ENCODE data around the gene KRT17.
A peak's percentile ranks its signal among the peaks of the same experiment; 100 is the strongest.

Gene KRT17

DNA sequence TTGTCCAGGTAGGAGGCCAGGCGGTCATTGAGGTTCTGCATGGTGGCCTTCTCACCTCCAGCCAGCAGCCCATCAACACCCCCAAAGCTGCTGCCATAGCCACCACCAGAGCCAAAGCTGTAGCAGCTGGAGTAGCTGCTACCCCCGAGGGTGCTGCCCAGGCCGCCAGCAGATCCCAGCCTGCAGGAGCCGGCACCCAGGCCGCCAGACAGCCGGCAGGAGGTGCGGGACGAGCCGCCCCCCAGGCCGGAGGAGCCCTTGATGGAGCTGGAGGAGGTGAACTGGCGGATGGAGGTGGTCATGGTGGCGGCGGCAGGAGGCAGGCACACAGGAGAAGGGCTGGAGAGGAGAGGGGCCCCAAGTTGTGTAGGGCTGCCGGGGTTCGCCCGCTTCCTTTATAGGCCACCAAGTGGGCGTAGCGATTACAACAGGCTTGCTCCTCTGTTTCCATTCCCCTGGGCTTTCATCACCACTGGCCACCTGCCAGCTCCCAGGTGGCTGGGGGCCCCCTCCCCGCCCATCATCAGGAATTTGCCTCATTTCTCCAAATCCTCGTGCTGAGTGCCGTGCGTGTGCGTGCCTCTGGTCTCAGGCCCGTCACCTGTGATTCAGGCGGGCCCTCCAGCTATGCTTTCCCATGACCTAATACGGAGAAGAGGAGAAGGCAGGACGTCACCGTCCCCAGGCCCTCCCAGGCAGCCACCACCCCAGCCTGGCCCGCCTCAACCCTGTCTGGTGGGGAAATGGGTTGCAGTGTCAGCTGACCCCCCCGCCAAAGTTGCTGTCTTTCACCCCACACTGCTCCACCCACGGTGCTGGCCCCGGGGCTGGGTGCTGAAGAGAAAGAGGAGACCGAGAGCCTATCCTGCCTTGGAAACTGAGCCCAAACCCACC, at the start of gene KRT17:
Gene KRT17, minus strand, starts transcription at position 368 of the 894 bp plus-strand sequence. Its CDS starts 66 bp downstream, at position 302.
- Histone ChIP-seq H3K4me1 (peaks cover 0 to 32% (median 11%) of the 10 kb centered on the region in 4 donors), H3K9me3 (no peaks in the 10 kb centered on the region), H3K27me3 (no peaks in the 10 kb centered on the region), H3K27ac (peak within 1 kb of the TSS in 1 of 2 donors; percentile 49), H3K36me3 (no peaks in the 10 kb centered on the region), H3K4me3 (no peak within 1 kb of the TSS)
- peak in 1 of 2 donors; percentile 65 for DNase-seq
- TF ChIP-seq, protein P1, sequence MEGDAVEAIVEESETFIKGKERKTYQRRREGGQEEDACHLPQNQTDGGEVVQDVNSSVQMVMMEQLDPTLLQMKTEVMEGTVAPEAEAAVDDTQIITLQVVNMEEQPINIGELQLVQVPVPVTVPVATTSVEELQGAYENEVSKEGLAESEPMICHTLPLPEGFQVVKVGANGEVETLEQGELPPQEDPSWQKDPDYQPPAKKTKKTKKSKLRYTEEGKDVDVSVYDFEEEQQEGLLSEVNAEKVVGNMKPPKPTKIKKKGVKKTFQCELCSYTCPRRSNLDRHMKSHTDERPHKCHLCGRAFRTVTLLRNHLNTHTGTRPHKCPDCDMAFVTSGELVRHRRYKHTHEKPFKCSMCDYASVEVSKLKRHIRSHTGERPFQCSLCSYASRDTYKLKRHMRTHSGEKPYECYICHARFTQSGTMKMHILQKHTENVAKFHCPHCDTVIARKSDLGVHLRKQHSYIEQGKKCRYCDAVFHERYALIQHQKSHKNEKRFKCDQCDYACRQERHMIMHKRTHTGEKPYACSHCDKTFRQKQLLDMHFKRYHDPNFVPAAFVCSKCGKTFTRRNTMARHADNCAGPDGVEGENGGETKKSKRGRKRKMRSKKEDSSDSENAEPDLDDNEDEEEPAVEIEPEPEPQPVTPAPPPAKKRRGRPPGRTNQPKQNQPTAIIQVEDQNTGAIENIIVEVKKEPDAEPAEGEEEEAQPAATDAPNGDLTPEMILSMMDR (IDR thresholded peaks at IDR 0.05) = no peak
- intact Hi-C loops (cut with DNase I; ENCODE audit: low total_unique reads) = no loop called here

DNA sequence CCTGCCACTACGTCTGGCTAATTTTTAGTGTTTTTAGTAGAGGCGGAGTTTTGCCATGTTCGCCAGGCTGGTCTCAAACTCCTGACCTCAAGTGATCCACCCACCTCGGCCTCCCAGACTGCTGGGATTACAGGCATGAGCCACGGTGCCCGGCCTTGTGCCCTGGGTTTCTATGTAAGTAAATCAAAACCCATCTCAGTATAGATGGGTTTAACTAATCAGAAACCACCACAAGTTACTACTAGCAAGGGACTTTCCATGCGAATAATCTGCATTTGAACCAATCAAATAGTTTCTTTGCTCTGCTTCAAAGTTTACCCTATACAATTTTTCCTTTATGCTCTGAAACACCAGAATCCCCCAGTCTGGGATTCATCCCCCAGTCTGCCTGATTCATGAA, 47.8 kb upstream of the KRT17 start:
- H3K4me3 ChIP-seq = no peak overlapping the region
- intact Hi-C loops (cut with DNase I; ENCODE audit: low total_unique reads) = no loop called here
- no peak for DNase-seq
- H3K27ac ChIP-seq = no peak overlapping the region
- peaks cover 0 to 5% (median under 1%) of the 10 kb centered on the region in 4 donors for H3K4me1 ChIP-seq
- TF ChIP-seq, protein P1 (IDR thresholded peaks at IDR 0.05) = no peak
- no peaks in the 10 kb centered on the region for H3K9me3 ChIP-seq
- peaks cover 0 to 7% of the 10 kb centered on the region in 2 donors for H3K27me3 ChIP-seq
- H3K36me3 ChIP-seq = no peaks in the 10 kb centered on the region

DNA sequence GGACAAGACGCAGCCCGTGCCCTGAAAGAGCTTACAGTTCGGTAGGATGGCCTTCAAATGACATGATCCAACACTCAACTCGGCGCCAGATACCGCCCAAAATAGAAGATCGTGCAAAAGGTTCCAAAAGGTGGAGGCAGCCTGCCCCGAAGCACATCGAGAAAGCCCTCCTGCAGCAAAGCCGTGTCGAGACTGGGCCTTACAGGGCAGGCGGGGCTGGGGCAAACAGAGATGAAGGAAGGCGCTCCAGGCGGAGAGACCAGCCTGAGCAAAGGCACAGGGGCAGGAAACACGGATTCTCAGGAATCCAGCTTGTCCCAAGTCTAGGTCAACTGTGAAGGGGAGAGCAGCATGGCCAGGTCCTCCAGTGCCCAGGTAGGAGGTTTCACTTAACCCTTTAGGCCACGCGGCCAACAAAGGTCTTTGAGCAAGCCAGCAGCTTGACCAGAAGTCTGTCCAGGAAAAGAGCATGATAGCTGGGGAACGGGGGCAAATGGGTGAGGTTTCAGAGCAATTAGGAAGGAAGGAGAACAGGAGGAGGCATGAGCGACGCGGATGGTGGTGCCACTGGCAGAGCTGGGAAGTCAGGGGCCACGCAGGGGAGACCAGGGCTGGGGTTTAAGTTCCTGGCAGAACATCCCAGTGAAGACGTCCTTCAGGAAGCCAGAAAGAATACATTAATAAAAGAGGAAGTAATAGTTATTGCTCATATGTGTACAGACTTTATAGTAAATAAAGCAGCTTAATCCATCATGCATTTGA, 43.1 kb upstream of the KRT17 start:
- Histone ChIP-seq H3K27me3 (no peaks in the 10 kb centered on the region), H3K36me3 (no peaks in the 10 kb centered on the region), H3K4me3 (peak overlapping the region in 1 of 2 donors; percentile 60), H3K27ac (peak overlapping the region; percentile 76 to 80), H3K4me1 (peaks cover 0 to 26% (median 19%) of the 10 kb centered on the region in 4 donors), H3K9me3 (no peaks in the 10 kb centered on the region)
- TF ChIP-seq, protein P1 (IDR thresholded peaks at IDR 0.05) = no peak
- intact Hi-C loops (cut with DNase I; ENCODE audit: low total_unique reads) = loop anchor here (5.0 kb wide), 1 partner anchor 860 kb away; no protein-coding TSS in a partner anchor
- DNase-seq = no peak

DNA sequence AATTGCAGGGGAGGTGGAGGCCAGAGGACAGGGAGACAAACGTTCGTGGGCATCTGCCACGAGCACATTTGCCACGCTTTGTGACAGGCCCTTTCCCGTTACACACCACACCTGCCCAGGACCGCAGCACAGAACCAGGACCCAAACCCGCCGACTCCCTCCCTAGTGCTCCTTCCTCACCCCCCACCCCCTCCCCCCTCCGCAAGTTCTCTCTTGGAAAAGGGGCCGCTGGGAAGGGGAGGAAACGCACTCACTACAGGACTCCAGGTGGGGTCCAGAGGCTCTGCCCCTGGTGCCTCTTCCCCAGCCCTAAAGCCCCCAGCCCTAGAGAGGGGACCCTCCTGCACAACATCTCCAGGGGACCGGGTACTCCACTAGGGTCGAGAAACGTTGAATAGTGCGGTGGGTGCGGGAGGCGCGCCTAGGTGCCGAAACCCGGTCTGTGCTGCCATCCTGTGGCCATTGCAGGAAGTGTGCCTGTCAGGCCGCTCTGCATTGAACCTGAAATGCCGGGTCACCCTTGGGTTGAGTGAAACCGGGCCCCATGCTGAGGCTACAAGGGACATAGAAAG, 42.4 kb upstream of the KRT17 start:
- Histone ChIP-seq H3K27ac (peak overlapping the region; percentile 76 to 80), H3K27me3 (no peaks in the 10 kb centered on the region), H3K4me3 (peak overlapping the region; percentile 50 to 60), H3K36me3 (no peaks in the 10 kb centered on the region), H3K4me1 (peaks cover 0 to 30% (median 19%) of the 10 kb centered on the region in 4 donors), H3K9me3 (no peaks in the 10 kb centered on the region)
- intact Hi-C loops (cut with DNase I; ENCODE audit: low total_unique reads) = loop anchor here (5.0 kb wide), 1 partner anchor 859 kb away; no protein-coding TSS in a partner anchor
- TF ChIP-seq, protein P1 (IDR thresholded peaks at IDR 0.05) = peak; percentile 93 to 94
- DNase-seq = peak; percentile 79 to 88

DNA sequence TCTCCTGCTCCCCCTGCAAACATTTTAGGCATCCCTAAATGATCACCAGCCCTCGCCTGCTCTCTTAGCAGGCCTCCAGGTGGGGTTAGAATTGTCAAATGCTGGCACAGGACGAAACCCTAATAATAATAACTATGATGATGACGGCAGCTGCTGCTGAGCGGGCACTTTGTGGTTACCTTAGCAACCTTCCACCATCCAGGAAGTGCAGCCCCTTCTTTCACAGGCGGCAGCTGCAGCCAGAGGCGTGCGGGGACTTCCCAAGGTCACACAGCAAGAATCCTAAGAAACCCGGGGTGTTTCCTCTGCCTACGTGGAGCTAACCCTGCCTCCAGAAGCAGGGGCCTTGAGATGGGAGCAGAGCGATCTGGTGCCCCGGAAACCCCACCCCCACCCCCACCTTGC, 41.9 kb upstream of the KRT17 start:
- H3K4me3 ChIP-seq = peak overlapping the region; percentile 50 to 60
- intact Hi-C loops (cut with DNase I; ENCODE audit: low total_unique reads) = loop anchor here (5.0 kb wide), 1 partner anchor 859 kb away; no protein-coding TSS in a partner anchor
- no peaks in the 10 kb centered on the region for H3K9me3 ChIP-seq
- no peaks in the 10 kb centered on the region for H3K36me3 ChIP-seq
- H3K4me1 ChIP-seq = peaks cover 0 to 30% (median 19%) of the 10 kb centered on the region in 4 donors
- DNase-seq = peak in 1 of 2 donors; percentile 32
- TF ChIP-seq, protein P1 (IDR thresholded peaks at IDR 0.05) = no peak
- H3K27me3 ChIP-seq = no peaks in the 10 kb centered on the region
- H3K27ac ChIP-seq = peak overlapping the region; percentile 76 to 80
